NCI-H510A (cell line): ENCODE measurements around the gene SRSF10.
"Not testable (repeated sequence)": the region's sequence is repeated elsewhere in the genome, so short reads cannot be mapped to it uniquely, and the experiment has no call there.

Experiments used
- DNase-seq: peaks from one replicate; lab custom pipeline; 2025; lab: John Stamatoyannopoulos, UW

Gene SRSF10

DNA sequence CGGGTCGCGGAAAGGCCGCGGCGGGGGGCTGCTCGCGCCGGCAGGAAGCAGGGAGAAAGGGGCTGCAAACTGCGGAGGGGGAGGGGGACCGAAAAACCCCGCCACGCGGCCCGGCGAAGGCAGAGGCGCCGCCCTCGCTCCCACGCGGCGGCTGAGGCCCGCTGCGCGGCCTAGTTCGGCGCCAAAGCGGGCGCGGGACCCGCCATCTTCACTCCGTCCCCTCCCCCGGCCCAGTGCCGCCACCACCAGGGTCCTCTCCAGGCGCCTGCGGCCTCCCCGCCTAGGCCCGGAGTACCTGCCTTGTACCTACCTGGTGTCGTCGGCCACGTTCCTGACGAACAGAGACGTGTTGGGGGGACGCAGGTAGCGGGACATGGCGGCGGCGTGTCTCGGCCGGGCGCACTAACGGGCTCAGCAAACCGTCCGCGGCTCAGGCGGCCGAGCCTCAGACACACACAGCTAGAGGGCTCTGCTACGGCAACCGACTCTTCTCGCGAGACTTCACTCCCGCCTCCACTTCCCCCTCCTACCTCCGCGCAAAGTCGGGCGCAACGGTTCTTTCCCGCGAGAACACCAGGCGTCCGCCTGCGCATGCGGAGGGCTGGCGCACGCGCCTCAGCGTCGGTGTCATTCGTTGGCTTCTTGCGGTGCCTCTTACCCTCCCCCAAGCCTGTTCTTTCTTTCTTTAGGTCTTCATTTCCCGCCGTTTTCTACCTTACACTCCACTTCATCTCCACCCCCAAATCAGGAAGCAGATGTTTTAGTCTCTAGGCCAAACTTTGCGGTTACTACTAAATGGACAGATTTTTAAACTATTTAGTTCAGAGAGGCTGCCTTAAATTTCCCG, at the start of gene SRSF10:
Gene SRSF10, minus strand, starts transcription at position 447 of the 847 bp plus-strand sequence. Its CDS starts 72 bp downstream, at position 375.
- peak; percentile 96 for DNase-seq

DNA sequence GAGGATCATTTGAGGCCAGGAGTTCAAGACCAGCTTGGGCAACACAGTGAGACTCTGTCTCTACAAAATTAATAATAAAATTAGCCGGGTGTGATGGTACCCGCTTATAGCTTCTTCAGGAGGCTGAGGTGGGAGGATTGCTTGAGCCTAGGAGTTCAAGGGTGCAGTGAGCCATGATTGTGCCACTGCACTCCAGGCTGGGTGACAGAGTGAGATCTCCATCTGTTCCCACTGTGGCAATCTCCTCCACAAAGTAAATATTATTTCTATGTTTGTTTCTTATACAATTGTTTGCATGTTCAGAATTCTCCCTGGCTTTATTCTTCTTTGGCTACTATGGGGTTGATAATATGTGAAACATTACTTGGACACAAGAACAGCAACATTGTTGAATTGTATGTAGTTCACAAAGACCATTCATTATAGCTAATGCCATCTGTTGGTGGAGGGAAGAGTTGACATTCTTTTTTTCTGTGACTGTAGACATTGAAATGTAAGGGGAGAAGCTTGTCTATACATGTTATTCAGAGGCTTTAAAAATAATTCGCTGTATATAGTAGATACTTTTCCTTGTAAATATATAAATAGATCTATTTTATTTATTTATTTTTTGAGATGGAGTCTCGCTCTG, 47.8 kb upstream of the SRSF10 start:
- DNase-seq = no peak

DNA sequence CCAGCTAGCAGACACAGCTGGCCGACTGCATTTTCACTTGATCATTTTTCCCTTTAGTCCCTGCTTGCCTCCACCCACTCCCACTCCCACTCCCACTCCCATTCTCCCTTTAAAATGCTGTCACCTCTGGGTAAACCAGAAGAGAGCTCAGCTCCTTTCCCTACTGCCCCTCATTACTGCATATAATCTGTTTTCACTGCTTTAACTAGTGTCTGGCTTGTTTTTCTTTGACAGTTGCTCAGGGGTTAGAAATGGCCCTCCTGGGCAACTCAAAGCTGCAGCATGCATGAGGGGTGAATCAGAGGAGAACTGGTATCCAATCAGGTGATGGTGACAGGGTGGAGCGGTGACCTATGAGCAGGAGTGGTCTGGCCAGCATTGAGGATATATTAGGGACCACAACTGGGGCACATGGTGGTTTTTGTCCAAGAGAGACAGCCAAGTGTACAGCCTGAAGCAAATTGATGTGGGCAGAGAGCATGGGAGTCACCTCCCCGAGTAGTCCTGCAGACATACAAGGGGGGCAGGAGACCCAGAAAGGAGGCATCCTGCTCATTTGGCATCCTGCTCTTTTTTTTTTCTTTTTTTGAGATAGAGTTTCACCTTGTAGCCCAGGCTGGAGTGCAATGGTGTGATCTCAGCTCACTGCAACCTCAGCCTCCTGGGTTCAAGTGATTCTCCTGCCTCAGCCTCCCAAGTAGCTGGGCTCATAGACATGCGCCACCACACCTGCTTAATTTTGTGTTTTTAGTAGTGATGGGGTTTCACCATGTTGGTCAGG, 42.6 kb upstream of the SRSF10 start:
- DNase-seq = no peak

DNA sequence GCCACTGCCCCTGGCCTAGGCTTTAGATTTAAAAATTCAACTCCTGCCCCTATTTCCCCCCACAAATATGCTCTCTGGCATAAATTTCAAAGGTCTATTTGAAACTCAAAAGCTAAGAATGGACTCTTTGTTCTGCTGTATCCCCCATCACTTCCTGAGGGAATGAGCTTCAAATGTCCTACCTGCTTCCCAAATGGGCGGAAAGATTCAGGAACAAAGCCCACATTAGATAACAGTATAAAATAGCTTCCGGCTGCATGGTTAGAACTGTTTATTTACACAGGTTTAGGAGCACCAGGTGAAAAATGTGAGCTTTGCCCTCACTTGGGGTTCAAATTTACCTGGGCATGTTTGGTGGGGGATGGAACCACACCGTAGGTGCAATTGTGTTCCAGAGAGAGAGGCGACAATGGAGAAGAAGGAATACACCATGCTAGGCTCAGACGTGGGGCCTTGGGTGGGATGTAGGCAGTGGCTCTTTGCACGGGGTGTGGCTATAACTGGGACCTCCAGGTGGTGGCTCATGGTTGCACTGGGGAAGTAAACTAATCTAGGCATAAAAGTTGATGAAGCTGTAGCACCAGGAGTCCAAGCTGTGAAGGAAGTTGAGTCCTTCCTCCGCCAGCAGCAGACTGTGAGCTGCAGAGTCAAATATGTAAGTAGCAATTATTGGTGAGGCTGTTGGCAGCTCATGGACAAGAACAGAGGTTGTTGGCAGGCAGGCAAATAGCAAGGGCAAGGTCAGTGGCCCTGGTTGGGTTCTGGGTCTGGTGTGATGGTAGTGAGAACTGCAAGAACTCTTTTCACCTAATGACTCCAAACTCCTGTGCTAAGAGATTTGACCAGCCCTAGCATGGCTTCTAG, 41.5 kb upstream of the SRSF10 start:
- no peak for DNase-seq

DNA sequence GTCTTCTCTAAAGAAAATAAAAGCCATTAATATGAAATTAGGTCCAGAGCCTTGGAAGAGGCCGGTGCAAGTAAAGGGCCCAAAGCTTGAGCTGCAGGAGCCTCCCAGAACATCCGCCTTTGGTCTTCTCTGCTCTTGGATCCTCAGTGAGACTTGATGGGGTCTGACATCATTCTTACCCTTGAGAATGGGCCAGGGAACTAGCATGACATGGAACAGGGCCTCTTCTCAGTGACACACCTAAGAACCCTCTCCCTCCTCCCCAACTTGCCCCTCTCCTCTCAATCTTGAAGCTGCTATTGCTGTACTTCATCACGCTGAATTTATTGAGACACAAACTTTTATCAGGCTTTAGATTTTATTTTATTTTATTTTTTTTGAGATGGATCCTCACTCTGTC, 40.3 kb upstream of the SRSF10 start:
- DNase-seq = no peak

DNA sequence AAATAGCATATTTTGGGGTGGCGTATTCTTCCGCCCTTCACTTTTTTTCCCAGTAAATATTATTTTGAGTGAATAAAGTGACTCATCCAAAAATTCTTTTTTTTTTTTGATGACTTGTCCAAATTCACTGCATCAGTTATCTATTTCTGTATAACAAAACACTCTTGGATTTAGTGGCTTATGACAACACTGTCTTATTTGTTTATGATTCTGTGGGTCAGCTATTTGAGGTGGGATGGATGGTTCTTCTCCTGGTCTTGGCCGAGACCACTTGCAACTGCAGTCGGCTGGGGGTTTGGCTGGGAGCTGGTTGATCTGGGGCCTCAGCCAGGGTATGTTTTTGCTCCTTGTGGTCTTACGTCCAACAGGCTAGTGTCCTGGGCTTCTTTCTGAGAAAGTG, 39.9 kb upstream of the SRSF10 start:
- DNase-seq = no peak

DNA sequence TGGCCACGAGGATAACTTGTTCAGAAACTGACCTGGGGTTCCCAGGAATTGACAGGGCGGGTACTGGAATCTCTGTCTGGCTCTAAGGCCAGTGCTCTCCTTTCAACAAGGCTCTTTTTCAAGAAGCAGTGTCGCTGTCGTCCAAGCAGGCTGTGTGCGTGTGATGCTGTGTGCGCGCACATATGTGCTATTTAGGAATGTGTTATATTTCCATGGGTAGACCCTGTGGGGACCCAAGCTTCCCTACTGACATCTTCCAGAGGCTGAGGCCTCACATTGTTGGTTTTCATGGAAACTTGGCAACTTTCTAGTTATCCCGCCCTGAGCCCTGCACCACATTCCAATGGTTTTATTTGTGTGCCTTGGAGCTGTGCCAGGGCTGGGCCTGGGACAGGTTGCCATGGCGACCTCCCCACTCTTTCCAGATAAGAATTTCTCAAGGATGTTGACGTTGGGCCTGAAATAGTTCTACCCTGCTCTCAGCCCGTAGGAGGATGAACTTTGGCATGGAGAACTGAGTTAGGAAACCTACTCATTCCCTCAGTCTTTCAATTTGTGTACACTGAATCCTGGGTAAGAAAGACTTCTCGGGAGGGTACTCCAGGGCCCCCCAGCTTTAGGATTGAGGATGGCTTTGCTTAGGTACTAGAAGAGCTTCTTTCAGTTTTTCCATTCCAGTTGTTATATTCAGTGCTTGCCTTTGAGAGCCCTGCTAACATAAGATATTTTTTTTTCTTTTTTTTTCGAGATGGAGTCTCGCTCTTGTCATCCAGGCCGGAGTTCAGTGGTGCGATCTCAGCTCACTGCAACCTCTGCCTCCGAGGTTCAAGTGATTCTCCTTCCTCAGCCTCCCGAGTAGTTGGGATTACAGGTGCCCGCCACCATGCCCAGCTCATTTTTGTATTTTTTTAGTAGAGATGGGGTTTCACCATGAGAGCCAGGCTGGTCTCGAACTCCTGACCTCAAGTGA, 38.8 kb upstream of the SRSF10 start:
- DNase-seq = no peak

DNA sequence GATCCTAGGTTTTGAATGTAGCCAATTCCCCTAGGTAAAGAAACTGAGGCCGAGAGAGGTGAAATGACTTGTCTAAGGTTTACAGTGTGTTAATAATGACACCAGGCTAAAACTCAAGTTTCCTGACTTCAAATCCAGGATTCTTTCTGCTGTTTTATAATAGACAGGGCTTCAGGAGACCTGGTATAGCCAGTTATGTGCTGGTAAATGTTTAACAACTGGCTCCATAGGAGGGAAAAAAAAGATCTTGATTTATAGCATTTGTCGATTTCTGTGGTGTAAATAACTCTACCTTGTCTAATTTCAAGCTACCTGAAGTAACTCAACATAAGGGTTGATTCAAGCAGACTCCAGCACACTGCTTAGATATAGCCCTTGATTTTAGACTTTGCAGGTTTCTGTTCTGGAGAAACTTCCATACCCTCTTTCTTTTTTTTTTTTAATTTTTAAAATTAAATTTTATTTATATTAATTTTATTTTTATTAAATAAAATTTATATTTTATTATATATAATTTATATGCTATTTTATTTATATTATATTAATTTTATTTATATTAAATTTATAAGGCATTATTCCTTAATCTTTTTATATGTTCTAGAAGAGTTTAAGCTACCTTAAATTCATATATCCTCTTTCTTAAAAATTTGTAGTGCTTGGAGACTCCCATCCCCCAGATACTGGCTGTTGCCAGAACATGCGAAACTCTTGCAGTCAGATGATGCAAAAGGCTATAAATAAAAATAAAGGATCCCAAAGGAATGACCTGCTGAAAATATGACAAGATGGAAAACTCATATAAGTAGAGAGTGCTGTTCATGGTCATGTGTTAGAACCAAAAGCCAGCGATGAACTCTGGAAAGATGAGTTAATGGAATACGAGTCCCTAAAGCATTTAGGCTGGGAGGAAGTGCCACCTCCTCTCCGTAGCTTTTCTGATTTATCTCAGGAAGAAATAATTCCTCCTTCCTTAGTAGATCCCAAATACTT, 35.4 kb upstream of the SRSF10 start:
- DNase-seq = no peak

DNA sequence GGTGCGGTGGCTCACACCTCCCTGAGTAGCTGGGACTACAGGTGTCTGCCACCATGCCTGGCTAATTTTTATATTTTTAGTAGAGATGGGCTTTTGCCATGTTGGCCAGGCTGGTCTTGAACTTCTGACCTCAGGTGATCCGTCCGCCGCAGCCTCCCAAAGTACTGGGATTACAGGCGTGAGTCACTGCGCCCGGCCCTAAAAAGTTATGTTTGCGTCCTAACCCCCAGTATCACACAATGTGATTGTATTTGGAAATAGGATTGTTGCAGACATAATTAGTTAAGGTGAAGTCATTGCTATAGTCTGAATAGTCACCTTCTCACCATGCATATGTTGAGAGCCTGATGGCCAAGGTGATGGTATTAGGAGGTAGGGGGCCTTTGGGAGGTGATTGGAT, 32.8 kb upstream of the SRSF10 start:
- DNase-seq = not testable (repeated sequence)

DNA sequence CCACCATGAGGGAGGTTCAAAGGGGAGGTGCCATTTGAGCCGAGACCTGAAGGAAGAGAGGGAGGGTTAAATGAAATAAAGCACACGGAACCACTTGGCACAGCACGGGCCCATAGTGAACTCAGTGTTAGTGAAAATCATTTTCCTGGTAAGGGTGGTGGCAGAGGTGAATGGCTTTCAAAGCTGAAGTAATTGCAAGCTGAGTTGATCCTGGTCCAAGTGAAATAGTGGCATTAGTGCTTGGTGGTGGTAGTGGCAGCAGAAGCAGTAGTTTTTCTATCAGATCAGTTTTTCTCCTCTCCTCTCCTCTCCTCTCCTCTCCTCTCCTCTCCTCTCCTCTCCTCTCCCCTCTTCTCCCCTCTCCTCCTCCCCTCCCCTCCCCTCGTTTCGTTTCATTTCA, 30.5 kb upstream of the SRSF10 start:
- DNase-seq = no peak

DNA sequence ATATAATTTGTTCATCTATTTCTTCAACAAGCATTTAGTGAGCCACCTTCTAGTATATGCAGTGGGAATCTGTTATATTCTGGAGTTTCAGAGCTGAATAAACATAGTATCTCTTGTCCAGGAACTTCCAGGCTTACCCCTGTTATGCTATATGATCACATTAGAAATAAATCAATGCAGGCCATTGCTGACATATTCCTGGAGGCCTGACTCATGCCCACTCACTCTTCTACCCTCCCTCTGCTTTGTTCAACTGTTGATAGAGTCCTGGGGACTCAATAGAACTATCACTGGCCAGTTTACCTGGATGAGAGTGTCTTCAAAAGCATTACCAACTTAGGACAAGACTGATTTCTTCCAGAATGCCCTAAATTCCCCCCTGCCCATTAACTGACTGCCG, 29.3 kb upstream of the SRSF10 start:
- DNase-seq = no peak

DNA sequence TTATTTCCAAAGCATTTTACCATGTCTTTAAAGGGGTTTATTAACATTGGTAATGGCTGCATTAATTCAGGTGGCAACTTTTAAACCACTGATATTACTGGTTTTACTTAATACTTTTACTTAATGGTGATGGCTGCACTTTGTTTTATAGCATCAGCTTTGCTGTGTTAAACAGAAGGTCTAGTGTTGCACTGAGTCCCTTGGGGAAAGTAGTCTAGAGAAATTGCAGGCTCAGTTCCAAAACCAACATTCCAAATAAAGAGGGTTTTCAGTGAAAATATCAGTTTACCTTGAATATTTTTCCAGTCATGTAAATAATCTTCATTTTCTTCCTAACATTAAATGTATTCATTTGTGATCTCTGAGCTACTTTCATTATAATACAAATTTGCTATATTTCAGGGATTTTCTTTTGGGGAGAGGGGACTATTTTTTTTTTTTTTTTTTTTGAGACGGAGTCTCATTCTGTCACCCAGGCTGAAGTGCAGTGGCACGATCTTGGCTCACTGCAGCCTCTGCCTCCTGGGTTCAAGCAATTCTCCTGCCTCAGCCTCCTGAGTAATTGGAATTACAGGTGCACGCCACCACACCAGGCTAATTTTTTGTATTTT, 28.6 kb upstream of the SRSF10 start:
- not testable (repeated sequence) for DNase-seq

DNA sequence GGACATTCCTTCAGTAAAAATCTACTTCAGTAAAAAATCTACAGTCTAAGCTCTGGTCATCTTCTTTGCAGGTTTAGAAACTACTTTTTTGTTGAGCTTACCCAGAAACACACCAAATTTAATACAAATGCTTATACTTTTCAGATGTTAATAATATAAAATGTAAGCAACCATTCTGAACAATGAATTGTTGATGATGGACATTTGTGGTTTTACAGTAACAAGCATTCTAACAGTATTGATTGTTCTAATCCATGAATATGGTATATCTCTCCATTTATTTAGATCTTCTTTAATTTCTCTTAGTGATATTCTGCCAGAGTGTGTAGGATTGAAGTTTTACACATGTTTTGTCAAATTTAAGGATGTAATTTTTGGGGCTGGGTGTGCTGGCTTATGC, 27.0 kb upstream of the SRSF10 start:
- no peak for DNase-seq

DNA sequence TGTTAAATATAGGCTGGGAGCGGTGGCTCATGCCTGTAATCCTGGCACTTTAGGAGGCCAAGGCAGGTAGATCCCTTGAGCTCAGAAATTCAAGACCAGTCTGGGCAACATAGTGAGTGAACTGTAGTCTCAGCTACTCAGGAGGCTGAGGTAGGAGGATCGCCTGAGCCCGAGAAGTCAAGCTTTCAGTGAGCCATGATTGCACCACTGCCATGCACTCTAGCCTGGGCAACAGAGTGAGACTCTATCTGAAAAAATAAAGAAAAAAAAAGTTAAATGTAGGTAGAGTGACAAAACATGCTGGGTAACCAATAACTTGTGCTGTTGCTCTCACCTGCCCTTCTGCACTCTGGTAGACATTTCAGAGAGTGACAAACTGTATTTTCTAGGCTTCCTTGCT, 25.0 kb upstream of the SRSF10 start:
- DNase-seq = no peak

DNA sequence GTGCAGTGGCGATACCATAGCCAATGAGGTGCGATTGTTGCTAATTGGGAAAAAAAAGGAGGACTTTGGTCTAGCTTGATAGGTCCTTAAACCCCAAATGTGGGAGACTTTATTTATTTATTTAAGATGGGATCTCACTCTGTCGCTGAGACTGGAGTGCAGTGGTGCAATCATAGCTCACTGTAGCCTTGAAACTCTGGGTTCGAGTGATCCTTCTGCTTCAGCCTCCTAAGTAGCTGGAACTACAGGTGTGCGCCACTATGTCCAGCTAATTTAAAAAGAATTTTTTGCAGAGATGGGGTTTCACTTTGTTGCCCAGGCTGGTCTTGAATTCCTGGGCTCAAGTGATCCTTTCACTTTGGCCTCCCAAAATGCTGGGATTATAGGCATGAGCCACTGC, 24.0 kb upstream of the SRSF10 start:
- DNase-seq = no peak

DNA sequence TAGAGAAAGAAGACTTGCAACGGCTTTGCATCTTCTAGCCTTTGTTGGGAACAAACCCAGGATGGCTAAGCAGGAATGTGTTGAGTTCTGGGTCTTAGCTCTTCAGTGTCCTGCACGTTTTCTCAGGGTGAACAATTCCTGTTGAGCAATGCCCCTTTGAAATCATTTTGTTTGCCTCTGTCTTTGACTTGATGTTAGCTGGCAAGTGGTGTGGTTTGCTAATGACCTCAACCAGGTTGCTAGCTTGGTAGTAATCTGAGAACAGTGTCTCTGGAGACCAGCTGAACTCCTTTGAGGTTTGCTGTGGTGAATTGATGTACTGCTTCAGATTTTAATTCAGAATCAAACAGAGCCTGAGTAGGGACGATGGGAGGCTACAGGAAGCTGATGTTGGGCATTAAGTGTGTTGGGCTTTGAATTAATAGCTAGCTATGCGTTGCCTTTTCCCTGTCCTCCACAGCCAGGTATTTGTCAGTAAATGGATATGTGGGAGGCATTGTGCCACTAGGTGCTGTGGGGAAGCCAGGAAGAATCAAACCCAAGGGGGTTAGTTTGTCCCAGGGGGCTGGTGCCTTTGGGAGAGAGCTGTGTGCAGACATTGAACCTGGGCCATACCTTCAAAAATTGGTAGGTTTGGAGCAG, 23.3 kb upstream of the SRSF10 start:
- DNase-seq = no peak

DNA sequence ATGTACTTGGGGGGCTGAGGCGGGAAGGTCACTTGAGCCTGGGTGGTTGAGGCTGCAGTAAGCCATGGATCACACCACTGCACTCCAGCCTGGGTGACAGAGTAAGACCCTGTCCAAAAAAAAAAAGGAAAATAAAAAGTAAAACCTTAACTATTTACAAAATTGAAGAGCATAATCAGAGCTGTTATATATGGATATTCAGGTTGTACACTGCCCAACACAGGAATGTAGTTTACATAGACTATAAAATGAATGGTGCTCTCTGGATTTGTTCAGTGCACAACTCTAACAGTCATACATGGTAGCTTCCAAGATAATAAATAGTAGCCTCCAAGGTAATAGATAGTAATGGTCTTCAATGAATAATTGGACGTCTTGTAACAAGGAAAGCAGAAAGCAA, 22.6 kb upstream of the SRSF10 start:
- DNase-seq = no peak

DNA sequence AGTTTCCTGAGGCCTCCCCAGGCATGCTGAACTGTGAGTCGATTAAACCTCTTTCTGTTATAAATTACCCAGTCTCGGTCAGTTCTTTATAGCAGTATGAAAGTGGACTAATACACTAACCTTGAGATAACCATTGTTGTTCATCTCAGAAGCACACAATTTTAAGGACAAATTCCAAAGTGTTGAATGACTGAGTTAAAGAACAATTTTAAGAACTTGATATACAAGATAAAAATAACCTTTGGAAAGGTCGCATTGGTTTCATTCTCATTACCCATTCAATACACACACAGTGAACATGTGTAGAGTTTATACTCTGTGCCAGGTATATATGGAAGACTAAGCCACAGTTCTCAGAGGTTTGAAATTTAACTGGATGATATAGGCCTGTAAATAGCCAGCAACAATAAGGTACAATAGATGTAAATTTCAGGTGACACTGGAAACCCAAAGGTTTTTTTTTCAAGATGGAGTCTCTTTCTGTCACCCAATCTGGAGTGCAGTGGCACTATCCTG, 19.1 kb upstream of the SRSF10 start:
- no peak for DNase-seq
